Right renal cortex interstitium (tissue), 3 donors: ENCODE data around the gene VSTM5. TPM values are rescaled to one million over a fixed set of nuclear protein-coding genes. Genes with fewer than 3 reads are reported as not detected.
"Not testable (repeated sequence)": the region's sequence is repeated elsewhere in the genome, so short reads cannot be mapped to it uniquely, and the experiment has no call there.

Source experiments
- DNase-seq, 3 donors: peaks; one replicate each; pipeline ENCODE4 v3.0.0-alpha.2; 2013; ENCODE audit warnings: low read depth in 3 of 3, low spot score in 2 of 3
- polyA plus RNA-seq, 3 donors: library from polyadenylated mRNA; unstranded; fragments of 120-200 nt; gene quantifications; one replicate each; pipeline ENCODE4 v1.2.1, GENCODE V29; 2013; ENCODE audit not compliant: insufficient read length in 3 of 3

VSTM5 gene, protein sequence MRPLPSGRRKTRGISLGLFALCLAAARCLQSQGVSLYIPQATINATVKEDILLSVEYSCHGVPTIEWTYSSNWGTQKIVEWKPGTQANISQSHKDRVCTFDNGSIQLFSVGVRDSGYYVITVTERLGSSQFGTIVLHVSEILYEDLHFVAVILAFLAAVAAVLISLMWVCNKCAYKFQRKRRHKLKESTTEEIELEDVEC
- polyA plus RNA-seq, result 1 to 10 TPM; 1.2 to 2.9 (median 2.5) TPM

GRCh38 chr11:93850594-93851018, at the start of gene VSTM5:
TSS of gene VSTM5 (minus strand) at chr11:93850618. CDS start at chr11:93850502, 116 bp downstream.
- no peak for DNase-seq

- peak; percentile 25 to 44 (median 32) for DNase-seq
Observed at GRCh38 chr11:93895106-93895862, 44.9 kb upstream of the VSTM5 start.

DNA sequence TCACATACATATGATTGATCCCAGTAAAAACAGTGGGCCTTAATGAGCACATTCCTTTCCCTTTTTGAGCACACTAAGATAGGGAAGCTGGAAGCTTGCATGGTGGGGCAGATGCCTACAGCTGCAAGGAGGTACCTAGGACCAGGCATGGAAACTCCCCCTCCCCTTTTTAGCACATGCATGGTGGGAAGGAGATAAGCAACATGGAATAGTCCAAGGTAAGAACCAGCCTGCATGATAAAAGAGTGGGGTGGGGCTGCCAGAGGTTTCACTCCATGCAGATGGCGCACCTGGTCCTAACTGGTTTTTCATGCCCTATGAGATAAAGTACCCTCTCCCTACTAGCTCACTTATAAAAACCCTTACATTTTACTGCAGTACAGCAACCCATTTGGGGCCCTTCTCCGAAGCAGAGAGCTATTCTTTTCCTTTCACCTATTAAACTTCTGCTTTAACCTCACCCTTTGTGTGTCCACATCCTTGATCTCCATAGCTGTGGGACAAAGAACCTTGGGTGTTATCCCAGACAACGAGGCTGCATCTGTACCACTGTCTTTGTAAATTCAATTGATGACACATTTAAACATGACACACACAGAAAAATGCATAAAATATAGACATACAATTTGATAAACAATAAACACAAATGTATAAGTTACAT, 40.1 kb upstream of the VSTM5 start:
- DNase-seq, result no peak

DNA sequence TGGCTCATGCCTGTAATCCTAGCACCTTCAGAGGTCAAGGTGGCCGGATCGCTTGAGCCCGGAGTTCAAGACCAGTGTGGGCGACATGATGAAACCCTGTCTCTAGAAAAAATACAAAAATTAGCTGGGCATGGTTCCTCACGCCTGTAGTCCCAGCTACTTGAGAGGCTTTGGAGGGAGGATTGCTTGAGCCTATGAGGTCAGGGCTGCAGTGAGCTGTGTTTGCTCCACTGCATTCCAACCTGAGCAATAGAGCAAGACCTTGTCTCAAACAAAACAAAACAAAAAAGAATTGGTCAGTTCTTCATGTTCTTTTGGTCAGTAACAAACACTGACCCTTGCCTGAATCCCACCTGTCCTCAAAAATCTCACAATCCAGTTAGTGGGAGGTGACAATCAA, 36.7 kb upstream of the VSTM5 start:
- DNase-seq, result peak in 1 of 3 donors; percentile 3

DNA sequence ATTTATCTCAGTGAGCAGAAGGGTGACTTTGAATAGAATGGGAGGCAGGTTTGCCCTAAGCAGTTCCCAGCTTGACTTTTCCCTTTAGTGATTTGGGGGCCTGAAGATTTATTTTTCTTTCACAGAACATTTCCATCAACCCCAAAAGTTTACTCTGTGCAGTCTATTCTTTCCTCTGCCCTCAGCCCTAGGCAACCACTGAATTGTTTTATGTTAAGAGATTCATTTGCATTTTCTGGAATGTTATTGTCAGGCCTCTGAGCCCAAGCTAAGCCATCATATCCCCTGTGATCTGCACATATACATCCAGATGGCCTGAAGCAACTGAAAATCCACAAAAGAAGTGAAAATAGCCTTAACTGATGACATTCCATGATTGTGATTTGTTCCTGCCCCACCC, 28.7 kb upstream of the VSTM5 start:
- not testable (repeated sequence) for DNase-seq

DNA sequence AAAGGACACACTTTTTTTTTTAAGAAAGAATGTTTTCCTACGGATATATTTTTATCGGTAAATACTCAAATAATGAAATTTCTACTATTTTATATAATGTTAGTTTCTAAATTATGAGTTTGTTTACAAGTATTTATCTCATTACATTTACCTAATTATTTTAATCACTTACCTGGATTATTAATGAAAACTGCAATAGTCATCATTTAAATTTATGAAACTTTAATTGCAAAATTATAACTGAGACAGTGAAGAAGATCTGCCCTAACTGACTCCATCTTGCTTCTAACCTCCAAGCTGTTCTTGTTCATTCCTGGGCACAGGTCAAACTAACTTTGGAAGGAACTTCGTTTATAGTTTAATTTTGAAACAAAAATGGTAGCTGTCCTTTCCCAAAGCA, 25.2 kb upstream of the VSTM5 start:
- no peak for DNase-seq

DNA sequence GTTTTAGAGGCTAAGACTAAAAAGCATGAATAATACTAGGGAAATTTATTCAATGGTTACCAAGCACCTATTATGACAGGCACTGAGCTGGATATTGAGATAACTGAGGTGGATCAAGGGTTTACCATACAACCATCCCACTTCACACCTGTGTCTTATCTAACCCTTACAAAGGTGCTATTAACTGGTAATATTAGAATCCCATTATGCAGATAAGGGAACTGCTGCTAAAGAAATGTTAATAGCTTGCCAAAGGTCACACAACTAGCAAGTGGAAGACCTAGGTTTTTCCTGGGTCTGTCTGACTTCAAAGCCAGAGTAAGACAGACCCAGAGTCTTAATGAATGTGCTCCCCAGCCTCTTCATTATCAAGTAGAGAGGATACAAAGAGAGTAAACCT, 21.1 kb upstream of the VSTM5 start:
- DNase-seq, result no peak

GRCh38 chr11:93870616-93871015, 20.2 kb upstream of the VSTM5 start:
- no peak for DNase-seq

GRCh38 chr11:93869830-93870229, 19.4 kb upstream of the VSTM5 start:
- no peak for DNase-seq

GRCh38 chr11:93868404-93868803, 18.0 kb upstream of the VSTM5 start:
- not testable (repeated sequence) for DNase-seq

DNA sequence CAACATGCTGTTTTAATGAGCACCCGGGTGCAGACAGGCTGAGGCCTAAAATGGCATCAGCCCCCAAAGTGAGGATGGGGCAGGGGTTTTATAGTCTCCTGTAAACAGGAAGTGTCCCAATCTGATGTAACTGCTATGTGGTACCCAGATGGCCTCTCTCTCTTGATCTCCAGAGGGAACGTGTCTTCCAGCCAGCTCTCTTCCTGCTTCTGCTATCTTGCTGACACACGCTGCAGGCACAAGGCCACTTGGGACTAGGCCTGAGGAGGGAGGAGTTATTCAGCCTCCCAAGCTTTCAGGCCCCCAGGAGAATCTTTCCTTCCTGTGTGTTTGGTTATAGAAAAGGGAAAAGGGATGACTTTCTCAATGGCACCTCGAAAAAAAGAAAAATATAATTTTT, 11.4 kb upstream of the VSTM5 start:
- no peak for DNase-seq

DNA sequence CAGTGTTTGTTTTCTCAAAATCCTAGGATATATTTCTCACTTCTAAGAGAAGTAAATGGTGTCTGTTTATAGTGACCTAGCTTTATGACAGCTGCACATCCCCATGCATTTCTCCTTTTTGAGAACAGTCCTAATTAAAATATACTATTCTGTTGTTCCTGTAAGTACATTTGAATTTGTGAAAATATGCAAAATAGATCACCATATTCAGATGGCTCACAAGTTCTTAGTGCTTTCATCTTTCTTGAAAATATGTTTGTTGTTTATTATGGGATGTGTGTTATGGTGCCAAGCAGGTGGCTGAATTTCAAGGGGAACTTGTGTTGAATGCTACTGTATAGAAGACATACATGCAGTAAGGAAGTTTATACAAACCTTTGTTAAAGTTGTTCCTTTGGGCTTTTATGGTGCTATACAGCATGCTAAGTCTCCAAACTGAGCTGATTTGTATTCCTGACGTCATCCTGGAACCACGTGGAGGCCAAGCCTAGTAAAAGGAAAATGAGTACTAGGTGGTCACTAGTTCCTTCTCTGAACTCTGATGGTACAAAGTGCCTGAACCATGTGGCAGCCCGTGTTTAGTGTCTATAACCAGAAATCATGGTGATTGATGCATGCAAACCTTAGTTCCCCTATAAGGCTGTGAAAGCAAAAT, 7.8 kb upstream of the VSTM5 start:
- no peak for DNase-seq

DNA sequence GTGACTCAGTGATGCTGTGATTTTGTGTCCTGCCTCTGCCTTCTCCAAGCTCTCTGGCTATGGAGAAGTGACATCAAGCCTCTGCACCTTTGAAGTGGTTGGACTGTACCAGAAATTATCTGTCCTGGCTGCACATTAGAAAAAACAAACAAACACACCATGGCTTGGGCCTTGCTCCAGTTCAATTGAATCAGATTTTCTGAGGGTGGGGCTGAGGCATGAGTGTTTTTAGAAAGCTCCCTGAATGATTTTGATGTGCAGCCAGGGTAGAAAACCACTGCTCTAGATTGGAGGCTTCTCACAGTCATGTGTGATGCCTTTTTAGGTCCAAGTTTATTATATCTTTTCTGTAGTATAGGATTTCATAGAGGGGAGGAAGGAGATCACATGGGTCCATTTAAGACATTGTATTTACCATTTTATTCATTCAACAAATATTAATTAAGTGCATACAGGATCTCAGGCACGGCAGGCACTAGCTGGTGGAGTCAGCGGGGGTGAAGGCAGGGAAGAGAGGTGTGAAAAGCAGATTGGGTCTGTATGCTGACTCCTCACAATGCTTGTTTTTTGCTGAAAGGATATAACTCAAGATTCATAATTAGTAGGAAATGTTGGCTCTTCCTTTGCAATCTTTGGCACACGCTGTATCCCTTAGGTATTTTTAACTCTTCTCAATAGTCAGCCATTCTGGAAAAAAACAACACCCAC, 7.1 kb upstream of the VSTM5 start:
- DNase-seq, result no peak

- no peak for DNase-seq
Observed at GRCh38 chr11:93852242-93852641, 1.8 kb upstream of the VSTM5 start.

DNA sequence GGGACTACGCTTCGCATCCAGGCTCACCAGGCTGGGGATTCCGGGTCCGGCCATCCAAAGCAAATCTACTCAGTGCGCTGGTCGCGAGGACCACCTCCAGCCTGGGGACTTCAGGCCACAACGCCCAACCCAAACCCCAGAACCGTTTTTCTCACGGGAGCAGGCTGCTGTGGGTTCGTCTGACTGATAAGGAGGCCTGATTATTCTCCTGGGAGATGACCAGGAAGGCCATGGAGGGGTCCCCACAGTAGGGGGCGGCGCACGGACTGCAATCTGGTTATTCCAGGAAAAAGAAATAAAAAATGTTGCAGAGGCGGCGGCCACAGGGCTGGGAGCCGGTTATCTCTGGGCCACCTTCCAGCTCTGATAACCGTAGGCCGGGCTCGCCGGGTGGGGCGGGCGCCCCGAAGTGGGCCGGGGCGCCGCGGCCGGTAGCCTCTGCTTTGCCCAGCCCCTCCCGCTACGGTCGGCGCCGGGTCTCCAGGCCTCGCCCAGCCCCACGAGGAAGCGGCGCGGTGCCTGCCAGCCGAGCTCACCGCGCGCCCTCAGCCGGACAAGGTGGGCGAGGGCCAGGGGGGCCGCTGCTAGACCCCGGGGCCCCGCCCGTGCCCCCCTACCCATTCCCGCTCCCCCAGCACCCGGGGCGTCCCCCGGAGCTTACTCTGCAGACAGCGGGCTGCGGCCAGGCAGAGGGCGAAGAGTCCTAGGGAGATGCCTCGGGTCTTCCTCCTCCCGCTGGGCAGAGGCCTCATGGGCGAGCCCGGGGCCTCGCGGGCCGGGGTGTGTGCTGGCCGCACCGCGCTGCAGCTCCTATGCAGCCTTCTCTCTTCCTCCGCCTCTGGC, 446 bp downstream of the VSTM5 start:
- DNase-seq, result peak in 2 of 3 donors; percentile 13 to 17

DNA sequence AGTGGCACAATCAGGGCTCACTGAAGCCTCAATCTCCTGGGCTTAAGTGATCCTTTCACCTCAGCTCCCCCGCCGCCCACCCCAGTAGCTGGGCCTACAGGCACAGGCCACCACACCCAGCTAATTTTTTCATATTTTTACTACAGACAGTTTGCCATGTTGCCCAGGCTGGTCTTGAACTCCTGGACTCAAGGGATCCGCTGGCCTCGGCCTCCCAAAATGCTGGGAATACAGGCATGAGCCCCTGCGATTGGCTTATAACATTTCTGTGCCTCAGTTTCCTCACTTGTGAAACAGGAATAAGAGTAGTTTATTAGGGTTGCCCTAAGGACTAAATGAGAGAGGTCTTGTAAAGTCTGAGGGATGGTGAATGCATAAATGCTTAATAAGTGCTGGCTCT, 1.2 kb downstream of the VSTM5 start:
- no peak for DNase-seq

DNA sequence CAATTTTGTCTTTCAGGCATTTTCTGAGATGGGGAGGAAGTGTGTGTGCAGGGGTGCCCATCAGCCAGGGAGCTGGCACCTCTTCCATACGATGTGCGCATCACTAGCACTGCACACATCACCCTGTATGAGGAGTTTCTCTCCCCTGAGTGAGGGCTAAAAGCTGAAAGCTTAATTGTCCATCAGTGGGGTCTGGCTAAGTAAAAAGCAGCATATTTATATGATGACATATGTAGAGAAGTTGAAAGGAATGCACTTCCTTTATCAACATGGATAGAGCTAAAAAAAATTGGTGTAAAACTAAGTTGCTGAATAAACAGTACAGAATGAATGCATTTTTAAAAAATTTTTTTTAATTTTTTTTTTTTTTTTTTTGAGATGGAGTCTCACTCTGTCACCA, 4.0 kb downstream of the VSTM5 start:
- no peak for DNase-seq

GRCh38 chr11:93845181-93846092, 5.0 kb downstream of the VSTM5 start:
- no peak for DNase-seq

DNA sequence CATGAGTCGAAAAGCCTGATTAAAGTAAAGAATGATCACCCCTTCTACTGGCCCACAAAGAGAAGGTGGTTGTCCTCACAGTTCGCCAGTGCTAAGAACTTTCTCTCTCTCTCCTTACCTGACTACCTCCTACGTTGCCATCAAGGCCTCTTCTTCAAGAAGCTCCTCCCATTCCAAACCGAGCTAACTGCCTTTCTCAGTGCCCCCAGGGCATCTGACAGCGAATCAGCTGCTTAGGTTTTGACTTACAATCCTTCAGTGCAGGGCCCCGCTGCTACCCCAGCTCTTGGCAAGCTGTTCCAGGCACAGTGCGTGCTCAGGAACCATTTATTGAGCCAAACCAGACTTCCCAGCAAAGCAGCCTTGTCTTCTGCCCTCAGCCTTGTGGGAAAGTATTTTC, 5.8 kb downstream of the VSTM5 start:
- no peak for DNase-seq
